C1 segment of cervical spinal cord (tissue), 14 donors: ENCODE data around the gene SMU1.
"Not testable (repeated sequence)": the region's sequence is repeated elsewhere in the genome, so short reads cannot be mapped to it uniquely, and the experiment has no call there.

Experiments used
- DNase-seq, 14 donors: peaks; one replicate each; lab custom pipeline; 2025; lab: John Stamatoyannopoulos, UW

The SMU1 gene

DNA sequence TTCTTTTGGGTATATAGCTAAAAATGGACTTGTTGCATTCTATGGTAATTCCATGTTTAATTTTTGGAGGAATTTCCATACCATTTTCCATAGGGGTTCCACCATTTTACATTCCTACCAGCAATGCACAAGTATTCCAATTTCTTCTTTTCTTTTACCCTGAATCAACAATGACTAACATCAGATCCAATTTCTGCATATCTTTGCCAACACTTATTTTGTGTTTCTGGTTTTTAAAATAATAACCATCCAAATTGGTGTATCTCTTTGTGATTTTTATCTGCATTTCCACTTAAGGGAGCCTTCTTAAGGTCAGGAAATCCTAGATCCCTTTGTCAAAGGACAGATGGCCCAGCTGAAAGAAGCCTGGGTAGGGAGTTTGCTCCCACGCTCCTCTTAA, 29.5 kb upstream of the SMU1 start:
- no peak for DNase-seq

DNA sequence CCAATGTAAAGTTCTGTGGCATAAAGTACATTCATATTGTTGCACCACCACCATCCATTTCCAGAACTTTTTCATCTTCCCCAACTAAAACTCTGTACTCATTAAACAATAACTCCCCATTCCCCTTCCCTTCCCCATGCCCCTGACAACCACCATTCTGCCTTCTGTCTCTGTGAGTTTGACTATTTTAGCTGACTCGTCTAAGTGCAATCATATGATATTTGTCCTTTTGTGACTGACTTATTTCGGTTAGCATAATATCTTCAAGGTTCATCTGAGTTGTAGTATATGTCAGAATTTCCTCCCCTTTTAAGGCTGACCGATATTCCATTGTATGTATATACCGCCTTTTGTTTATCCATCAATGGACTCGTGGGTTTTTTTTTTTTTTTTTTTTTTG, 29.0 kb upstream of the SMU1 start:
- DNase-seq, result no peak

DNA sequence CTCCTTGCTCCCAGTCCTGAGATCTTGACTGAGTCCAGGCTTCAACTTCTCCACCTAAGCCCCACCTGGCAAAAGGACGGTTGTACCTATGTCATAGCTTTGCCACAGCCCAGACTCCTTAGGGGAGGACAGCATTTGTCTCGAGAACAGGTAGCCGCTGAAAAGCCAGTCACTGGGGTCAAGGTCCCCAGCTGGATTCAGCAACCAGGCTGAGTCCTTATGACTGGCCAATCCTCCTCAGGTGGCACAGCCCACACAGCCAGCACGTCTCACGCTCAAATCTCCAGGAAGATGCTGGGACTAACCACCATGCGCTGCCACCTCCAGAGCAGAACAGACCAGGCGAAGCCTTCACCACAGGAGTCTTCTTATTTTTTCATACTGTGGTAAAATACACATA, 27.9 kb upstream of the SMU1 start:
- DNase-seq, result no peak

DNA sequence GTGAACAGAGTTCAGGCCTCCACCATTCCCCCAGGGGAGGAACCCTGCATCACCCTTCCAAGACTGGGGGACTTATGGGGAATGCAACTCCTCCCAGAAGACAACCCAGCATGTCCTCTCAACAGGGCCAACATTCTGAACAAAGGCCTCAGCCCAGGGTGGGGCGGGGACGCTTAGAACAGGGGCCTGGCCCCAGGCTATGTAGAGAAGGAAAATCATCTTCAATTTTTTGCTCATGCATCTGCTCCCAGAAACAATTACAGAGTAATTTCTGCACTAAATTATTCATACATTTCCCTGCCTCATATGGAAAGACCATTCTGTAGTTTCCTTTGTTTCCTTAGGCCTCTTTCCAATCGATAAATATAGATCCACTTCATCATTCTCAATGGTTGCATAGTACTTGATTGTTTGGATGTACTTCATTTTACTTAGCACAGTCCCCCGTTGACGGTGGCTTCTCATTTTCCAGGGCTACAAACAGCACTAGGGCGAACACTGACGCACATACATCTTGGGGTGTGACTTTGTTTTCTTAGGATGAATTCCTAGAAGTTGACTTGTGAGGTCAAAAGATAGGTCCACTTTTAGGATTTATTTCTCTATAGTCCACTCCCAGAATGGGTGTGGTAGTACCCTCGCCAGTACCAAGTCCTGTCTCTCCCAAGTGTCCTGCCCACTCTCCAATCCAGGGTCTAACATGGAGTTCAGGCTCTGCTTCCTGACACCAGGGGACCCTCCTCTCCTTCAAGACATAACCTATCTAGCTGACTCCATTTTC, 27.2 kb upstream of the SMU1 start:
- no peak for DNase-seq

DNA sequence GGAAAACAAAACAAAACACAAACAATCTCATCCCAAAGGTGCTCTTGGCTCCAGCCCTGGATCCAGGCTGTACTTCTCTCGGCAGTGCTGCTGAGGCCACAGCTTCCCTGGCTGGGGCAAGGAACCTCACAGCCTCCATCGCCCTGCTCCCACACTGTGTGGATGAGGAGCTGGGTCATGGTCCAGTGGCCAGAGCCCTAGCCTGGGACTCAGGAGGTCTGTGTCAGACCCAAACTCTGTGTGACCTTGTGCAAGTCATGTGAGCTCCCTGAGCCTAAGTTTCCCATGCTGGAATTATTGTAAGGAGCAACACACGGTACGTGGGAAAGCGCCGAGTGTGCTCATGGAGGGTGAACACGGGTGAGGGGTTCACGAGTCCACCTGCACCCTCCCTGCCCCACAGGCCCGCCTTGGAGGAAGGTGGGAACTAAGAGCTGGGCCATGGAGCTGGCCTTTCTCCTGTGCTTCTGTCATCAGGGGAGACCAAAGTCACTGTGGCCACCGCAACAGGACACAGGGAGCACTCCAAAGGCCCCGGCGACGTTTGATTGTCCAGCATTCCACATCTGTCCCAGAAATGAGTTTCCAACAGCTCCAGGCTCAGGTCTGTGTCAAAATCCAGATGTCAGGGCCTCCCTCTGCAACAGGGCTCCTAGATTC, 26.2 kb upstream of the SMU1 start:
- DNase-seq, result no peak

DNA sequence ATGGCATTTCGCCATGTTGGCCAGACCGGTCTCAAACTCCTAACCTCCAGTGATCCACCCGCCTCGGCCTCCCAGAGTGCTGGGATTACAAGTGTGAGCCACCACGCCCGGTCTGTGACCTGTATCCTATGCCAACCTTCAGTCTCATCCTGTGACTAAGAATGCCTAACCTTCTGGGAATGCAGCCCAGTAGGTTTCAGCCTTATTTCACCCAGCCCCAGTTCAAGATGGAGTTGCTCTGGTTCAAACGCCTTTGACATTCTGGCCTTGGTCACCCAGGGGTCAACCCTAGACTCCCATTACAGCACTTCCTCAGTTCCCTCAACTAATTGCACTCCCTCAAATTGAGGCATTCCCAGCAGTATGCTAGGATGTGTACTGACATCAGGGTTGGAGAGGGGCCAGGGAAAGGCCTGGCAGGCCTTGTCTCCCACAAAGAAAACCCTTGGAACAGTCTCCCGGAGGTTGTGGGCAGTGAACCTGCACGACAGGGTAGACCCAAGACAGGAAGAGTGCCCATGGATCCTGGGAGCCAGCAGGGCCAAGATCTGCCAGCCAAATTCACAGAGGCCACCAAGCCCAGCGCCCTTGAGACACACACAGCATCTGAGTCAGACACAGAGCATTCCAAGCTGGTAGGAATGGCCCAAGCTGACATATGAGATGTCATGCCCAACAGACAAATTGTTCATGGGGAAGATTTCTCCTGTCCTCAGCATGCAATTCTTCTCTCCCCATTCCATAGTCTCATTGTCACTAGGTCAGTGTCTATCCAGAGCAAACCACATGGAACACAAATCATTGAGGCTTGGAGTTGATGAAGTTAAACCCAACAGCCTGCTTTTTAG, 24.9 kb upstream of the SMU1 start:
- DNase-seq, result peak in 6 of 14 donors; percentile 19 to 76 (median 37)

DNA sequence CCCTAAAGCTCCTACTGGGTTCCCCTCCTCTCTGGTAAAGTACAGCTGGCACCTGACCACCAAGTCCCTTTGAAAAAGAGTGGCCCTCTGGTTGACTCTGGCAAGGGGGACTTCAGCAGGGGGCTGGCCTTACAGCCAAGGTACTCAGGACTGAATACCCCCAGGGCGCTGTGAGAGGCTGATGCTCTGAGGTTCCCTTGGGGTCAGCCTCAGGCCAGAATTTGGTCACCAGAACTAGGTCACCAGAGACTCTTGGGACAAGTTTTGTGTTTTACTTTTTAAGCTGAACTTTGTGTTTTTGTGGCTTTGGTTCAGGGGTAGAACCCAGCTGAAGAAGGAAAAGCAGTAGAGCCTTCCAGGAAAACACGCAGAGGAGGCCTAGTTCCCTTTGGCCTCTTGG, 23.3 kb upstream of the SMU1 start:
- no peak for DNase-seq

DNA sequence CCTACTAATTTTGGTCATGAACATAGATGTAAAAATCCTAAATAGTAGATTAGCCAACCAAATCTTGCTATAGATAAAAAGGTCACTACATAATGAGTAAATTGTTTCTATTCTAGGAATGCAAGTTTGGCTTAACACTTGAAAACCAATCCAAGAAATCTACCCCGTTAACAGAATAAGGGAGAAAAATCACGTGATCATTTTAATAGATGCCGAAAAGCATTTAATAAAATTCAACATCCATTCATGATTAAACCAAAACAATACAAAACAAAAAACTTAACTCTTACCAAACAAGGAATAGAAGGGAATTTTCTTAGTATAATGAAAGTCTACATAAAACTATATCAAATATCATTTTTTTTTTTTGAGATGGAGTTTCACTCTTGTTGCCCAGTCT, 20.7 kb upstream of the SMU1 start:
- DNase-seq, result no peak

DNA sequence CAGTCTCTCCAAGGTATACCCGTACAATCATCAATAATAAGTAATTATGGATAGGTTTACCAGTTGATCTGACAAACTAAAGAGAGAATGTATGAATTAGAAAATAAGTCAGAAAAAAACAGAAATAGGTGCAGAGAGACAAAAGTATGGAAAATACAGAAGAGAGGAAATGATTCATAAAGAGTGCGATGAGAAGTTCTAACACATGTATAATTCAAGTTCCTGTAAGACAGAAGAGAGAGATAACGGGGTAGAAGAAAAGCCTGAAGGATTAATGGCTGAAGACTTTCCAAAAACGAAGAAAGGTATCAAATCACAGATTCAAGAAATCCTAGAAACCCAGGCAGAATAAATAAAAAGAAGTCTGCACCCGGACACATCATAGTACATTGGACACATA, 16.2 kb upstream of the SMU1 start:
- DNase-seq, result no peak

DNA sequence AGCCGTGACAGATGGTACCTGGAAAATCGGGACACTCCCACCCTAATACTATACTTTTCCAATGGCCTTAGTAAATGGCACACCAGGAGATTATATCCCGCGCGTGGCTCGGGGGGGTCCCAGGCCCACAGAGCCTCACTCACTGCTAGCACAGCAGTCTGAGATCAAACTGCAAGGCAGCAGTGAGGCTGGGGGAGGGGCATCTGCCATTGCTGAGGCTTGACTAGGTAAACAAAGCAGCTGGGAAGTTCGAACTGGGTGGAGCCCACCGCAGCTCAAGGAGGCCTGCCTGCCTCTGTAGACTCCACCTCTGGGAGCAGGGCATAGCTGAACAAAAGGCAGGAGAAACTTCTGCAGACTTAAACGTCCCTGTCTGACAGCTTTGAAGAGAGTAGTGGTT, 9.2 kb upstream of the SMU1 start:
- DNase-seq, result not testable (repeated sequence)

DNA sequence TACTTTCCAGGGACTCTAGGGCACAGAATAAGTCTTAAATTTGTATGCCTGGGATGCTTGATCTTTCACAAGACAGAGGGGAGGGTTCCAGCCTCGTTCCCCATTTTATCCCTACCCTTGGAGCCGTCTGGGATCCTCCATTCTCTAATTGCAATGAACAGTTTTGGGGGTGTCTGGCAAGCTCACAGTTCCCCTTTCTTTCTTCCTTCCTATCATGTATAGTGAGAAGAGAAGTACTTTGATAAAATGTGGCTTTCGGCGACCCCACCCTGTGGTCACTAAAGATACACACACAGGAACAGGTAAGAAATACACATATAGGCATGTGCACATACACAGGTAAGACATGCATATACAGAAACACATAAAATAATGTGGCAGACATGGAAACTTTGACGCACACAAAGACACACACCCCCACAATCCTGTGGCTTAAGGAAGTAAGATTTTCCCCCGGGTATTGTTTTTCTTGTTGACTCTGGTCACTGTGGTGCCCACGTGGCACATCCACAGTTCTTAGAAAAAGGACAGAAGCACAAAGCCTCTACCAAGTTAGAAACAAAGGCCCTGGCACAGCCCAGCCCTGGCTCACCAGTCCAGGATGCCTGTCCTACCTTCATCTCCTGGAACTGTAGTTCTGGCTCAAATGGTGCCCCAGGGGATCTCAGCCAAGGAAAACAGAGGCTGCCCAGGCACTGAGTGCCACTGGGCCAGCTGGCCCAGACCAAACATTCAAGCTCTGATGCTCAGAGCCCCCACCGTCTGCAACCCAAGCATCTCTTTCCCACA, 6.3 kb upstream of the SMU1 start:
- DNase-seq, result peak in 9 of 14 donors; percentile 7 to 89 (median 40)

DNA sequence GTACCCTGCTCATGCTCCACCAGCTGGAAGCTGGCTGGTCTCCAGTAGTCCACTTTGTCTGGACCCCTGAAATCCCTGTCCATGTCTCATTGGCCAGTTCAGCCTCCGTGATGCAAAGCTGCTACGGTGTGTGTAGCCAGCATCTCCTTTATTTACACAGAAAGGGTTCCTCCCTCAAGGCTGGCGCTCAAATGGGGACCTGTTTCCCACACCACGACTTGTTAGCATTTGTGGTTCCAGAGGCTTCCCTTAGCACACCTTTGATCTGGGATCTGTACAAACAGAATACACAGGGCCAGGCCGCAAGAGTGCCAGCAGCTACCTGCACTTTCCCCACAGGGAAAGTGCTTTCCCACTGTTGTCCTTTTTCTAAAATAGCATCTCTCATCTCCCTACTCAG, 5.7 kb upstream of the SMU1 start:
- DNase-seq, result no peak

DNA sequence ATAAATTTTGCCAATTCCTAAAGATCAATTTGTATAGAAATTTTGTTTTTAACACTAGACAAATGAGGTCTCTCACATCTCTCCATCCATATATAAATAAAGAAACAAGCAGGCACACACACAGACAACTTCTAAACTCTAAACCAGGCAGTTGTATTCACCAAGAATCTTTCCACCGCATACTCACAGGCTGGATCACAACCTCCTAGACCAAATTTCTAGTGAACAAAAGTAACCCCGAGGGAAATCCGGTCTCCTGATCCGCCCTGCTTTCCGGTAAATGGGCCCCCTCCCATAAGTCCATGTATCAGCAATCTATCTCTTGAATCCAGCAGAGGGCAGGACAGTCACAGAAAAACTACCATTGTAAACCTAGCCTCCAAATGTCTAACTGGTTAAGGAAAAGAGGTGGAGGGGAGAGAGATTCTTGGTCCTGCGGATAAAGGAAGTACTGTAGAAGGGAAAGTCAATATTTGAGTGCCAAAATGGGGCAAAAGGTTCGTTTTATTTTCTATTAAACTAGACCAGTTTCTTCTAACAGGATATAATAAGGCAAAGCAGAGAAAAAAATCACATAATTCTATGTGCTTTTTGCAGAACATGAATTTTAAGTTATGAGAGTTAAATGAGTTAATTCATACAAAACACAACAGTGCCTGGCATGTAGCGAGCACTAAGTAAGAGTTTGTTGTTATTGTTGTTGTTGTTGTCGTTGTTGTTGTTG, 4.8 kb upstream of the SMU1 start:
- peak in 10 of 14 donors; percentile 16 to 59 (median 26) for DNase-seq

DNA sequence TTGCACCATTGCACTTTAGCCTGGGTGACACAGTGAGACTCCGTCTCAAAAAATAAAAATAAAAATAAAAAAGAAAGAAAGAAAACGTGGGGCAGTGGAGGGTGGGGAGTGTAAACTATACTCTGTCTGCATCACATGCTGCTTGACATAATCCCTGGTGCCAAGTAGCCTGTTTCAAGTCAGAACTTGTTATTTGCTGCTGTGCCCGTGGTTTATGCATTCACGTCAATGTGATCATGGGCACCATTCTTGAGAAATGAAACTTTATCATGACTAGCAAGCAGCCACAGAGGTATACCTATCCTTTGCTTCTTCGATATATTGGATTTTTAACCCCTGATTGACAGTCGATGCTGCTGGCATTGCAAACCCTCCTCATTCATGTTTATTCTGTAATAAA, 4.1 kb upstream of the SMU1 start:
- DNase-seq, result no peak

DNA sequence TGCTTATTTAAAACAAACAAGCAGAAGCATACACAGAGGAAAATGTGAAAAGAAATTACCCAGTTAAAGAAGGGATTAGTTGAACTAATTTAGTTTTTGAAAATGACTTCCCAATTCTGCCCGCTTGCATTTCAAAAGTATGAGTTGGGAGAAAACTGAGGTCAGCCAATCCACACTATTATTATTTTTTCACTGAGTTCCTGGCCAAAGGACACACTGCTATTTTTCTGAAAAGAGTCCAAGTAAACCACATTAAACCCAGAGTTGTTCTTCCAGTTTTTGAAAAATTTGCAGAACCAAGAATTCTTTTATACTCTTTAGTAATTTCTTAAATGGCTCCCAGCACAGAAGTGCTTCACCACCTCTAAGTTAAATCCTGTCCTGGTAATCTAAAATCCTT, 7.5 kb downstream of the SMU1 start:
- no peak for DNase-seq

DNA sequence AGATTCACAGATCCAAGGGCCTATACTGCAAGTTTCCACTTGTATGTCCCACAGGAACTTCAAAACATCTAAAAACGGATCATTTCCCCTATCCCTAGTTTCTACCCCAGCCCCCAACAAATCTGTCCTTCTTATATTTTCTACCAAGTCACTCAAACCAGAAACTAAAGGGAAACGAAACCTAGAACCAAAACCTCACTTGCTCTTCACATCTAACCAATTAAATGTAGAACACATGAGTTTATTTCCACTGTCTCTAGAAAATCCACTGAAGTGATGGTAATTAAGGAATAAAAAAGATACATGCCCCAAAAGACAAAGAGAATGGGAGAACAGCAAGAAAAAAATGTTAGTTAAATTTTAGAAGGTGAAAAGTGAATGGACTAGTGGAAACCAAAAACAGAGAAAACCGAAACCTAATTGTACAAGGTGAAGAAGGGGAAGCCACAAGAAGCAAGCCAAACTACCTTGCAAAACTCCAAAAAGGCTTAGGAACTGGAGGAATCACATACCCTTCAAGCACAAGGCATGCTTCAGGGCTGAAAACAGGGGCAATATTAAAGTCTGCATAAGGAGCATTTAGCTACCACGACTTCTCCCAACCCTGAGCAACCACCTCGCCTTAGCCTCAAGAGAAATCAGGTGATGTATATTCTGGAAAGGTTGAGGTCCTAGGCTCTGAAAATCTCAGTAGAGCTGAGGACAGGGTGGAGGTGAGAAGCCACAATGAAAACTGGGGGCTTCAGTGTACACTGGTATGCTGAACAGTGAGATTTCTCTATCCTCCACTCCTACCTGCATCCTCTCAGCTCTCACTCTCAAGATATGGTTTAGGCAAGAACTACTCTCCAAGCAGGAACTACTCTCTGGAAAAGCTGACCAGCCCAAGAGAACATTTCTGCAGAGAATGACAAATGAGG, 11.1 kb downstream of the SMU1 start:
- no peak for DNase-seq

DNA sequence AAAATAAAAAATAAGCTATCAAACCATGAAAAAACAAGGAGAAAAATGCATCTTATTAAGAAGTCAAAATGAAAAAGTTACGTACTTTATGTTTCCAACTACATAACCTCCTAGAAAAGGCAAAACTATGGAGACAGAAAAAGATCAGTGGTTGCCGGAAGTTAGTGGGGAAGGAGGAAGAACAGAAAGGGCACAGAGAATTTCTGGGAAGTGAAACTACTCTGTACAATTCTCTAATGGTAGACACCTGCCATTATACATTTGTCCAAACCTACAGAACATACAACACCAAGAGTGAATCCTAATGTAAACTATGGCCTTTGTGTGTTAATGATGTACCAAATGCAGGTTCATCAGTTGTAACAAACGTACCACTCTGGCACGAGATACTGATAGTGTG, 25.3 kb downstream of the SMU1 start:
- DNase-seq, result no peak

DNA sequence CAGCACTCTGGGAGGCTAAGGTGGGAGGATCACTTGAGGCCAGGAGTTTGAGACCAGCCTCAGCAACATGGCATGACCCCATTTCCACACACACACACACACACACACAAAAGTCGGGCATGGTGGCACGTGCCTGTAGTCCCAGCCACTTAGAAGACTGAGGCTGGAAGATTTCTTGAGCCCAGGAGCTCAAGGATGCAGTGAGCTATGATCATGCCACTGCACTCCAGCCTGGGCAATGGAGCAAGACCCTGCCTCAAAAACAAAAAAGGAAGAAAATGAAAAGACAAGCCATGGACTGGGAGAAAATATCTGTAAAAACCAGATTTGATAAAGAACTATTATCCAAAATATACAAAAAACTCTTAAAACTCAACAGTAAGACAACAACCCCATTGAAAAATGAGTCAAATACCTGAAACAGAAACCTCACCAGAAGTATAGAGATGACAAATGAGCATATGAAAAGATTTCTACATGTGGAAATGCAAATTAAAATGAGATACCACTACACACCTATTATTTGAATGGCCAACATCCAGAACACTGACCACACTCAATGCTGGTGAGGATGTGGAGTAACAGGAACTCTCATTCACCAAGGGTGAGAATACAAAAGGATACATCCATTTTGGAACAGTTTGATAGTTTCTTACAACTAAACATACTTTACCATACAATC, 26.7 kb downstream of the SMU1 start:
- no peak for DNase-seq

DNA sequence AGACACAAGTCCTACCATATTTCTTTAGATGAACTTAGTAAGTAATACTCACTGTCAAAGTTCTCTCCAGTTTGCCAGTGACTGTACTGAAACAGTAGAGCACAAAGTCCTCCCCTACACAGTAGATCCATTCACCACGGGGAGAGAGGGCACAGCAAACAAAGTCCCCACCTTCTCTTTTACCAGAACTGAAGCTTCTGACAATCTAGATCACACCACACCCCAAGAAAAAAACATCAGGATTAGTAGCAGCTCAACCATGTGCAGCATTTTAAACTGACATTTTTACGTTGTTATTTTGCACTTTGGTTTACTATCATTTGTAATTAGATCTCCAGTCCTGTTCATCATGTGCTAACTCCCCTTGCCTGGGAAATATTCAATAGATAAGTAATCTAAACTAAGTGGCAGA, 28.4 kb downstream of the SMU1 start:
- DNase-seq, result no peak
